Measurements from ENCODE around the gene ZACN.

The ZACN gene

GRCh38 chr17:76092526-76093413 is 13.8 kb downstream of the ZACN start:
- TF ChIP-seq CTCF (conservative IDR thresholded peaks at IDR 0.05) = no peak
- H3K27ac ChIP-seq = no peak overlapping the region

- no peak overlapping the region for H3K27ac ChIP-seq
- no peak for TF ChIP-seq CTCF (conservative IDR thresholded peaks at IDR 0.05)
Observed at GRCh38 chr17:76094046-76094445, 15.1 kb downstream of the ZACN start.

GRCh38 chr17:76095943-76096342 is 17.0 kb downstream of the ZACN start:
- TF ChIP-seq CTCF (conservative IDR thresholded peaks at IDR 0.05) = no peak
- no peak overlapping the region for H3K27ac ChIP-seq

GRCh38 chr17:76097716-76098295 is 18.8 kb downstream of the ZACN start:
- H3K27ac ChIP-seq = no peak overlapping the region
- TF ChIP-seq CTCF (conservative IDR thresholded peaks at IDR 0.05) = no peak

- peak overlapping the region; percentile 87 for H3K27ac ChIP-seq
- no peak for TF ChIP-seq CTCF (conservative IDR thresholded peaks at IDR 0.05)
Observed at GRCh38 chr17:76102944-76103273, 23.9 kb downstream of the ZACN start.

GRCh38 chr17:76103274-76104139 is 24.5 kb downstream of the ZACN start, which contains the start of gene EXOC7:
Gene EXOC7 (minus strand): TSS chr17:76103787. CDS start chr17:76103692, 95 bp downstream.
- H3K27ac ChIP-seq = peak within 1 kb of the TSS; percentile 87
- no peak for TF ChIP-seq CTCF (conservative IDR thresholded peaks at IDR 0.05)

Measured in VCaP (cell line).